GM18873 (cell line): ENCODE data around the gene OTOP2.
"Not testable (repeated sequence)": the region's sequence is repeated elsewhere in the genome, so short reads cannot be mapped to it uniquely, and the experiment has no call there.

ENCODE experiments used
- ATAC-seq: cut with Tn5 transposase; IDR thresholded peaks from one replicate; pipeline ENCODE4 v1.9.1; 2021; ENCODE audit warnings: mild to moderate bottlenecking, moderate library complexity, moderate number of reproducible peaks; ENCODE audit not compliant: unreplicated experiment, low FRiP score

OTOP2 gene

DNA sequence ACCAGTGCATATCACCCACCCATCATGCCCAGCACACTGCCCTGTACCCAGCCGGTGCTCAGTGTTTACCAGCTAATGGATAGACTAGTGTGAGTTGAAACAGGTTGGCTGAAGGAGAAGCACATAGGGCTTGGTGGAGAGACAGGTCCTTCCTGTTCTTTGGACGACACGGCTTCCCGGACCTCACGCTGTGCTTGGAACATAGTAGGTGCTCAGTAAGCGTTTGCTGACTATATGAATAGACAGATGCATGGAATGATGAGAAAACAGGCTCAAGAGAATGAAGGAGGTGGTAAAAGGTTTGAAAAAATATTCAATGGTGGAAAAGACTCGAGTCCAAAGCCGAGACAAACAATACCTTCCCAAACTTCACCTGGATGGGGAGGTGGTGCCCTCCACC, 23.9 kb upstream of the OTOP2 start:
- no peak for ATAC-seq

DNA sequence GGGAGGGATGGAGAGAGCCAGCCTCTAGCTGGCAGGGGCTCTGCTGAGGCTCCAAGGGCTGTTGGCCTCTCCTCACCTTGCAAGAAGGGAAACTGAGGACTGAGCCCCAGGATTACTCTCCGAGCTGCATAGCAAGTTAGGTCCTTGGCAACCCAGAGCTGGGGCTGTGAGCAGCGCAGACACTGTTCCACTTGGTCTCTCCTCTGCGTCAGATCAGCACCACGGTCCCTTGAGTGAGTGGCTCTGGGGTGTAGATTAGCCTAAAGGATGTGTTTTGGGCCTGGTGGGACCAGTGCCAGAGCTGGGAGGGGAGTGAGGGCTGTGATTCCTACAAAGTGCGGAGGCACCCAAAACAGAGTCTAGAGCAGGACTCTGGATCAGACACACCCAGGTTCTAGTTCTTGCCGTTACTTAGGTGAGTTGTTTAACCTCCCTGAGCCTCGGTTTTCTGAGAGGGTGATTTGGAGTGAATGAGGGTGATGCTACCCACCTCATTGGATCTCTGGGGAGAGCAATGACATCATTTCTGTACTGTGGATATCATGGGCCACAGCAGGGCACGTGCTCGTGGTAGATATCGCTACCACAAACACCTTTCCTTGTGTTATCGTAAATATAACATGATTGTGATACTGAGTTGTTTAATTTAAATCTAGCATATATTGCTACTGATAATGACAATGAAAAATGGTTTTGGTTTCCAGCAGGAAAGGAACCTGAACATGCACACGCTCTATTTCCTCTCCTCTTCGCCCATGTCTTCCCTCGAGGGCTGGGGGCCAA, 22.5 kb upstream of the OTOP2 start:
- ATAC-seq = no peak

DNA sequence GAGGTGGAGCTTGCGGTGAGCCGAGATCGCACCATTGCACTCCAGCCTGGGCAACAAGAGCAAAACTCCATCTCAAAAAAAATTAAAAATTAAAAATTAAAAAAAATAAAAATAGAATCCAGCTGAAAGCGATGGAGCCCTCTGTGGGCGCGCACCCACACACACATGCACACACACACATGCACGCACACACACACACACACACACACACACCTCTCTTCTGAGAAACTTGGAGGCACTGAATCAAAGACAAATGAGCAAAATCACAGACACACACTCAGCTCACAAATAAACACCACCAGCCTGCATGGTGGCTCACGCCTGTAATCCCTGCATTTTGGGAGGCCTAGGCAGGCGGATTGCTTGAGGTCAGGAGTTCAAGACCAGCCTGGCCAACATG, 21.0 kb upstream of the OTOP2 start:
- ATAC-seq = no peak

DNA sequence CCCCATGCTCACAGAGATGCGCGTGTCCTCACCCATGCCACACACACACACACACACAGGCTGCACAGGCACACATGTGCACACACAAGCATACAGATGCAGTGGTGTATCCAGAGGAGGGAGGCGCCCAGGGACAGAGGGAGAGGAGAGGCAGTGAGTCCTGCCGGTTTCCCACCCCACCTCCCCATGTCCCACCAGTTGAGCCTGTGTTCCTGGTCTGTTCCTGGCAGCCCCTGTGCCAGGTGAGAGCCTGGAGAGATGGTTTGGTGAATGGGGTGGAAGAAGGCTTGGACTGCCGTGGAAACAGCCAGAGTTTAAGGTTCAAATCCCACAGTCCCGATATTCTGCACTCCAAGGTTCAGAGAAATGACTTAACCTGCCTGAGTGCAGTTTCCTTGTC, 20.4 kb upstream of the OTOP2 start:
- no peak for ATAC-seq

DNA sequence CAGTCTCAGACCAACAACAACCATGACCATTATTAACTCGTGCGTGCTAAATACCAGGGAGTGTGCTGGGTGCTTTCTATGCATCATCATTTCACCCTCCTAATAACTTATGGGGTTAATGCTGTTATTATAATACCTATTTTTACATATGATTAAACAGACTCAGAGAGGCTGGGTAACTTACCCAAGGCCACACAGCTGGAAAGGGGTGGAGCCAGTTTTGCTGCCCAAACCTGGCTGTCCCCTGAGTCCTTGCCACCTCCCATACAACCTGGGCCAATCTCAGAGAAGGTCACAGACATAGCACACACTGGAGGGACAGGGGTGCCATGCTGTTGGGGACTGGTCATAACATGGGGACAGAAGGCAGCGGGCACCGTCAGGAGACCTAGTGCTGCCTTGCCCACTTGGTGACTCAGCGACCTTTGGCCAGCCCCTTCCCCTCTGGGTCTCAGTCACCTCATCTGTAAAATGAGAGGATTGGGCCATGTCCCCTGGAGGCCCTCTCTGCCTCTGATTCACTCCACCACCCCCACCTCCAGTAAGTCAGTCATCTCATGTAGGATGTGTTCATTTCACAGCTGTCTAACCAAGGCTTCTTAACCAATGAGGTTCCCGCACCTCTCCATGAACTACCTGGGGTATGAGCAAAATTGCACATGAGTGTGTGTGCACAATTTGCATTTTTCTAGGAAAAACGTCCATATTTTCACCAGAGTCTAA, 19.2 kb upstream of the OTOP2 start:
- ATAC-seq = no peak

DNA sequence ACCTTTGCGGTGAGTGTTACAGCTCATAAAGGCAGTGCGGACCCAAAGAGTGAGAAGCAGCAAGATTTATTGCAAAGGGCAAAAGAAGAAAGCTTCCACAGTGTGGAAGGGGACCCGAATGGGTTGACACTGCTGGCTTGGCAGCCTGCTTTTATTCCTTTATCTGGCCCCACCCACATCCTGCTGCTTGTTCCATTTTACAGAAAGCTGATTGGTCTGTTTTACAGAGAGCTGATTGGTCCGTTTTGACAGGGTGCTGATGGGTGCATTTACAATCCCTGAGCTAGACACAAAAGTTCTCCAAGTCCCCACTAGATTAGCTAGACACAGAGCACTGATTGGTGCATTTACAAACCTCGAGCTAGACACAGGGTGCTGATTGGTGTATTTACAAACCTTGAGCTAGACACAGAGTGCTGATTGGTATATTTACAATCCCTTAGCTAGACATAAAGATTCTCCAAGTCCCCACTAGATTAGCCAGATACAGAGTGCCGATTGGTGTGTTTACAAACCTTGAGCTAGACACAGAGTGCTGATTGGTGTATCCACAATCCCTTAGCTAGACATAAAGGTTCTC, 17.8 kb upstream of the OTOP2 start:
- ATAC-seq = not testable (repeated sequence)

DNA sequence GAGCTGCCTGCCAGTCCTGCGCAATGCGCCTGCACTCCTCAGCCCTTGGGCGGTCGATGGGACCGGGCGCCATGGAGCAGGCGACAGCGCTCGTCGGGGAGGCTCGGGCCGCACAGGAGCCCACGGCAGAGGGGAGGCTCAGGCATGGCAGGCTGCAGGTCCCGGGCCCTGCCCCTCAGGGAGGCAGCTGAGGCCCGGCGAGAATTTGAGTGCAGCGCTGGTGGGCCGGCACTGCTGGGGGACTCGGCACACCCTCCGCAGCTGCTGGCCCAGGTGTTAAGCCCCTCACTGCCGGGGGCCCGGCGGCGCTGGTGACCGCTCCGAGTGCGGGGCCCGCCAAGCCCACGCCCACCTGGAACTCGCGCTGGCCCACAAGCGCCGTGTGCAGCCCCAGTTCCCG, 17.1 kb upstream of the OTOP2 start:
- no peak for ATAC-seq

DNA sequence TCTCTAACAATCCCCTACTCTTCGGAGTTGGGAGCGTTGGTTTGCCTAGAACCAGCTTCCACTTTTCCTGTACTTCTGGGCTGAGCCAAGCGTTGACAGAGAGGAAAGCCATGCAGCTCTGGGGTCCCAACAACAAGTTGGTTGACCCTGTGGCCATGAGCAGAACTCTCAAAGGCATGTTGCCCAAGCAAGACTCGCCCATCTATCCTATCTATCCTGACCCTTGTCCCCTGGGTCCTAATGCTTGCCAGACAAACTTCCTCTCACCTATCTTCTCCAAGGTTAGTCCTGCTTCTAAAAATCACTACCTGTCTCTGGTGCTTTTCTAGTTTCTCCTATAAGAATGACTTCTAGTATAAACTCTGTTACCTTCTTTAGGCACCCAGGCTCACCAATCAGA, 15.0 kb upstream of the OTOP2 start:
- not testable (repeated sequence) for ATAC-seq

DNA sequence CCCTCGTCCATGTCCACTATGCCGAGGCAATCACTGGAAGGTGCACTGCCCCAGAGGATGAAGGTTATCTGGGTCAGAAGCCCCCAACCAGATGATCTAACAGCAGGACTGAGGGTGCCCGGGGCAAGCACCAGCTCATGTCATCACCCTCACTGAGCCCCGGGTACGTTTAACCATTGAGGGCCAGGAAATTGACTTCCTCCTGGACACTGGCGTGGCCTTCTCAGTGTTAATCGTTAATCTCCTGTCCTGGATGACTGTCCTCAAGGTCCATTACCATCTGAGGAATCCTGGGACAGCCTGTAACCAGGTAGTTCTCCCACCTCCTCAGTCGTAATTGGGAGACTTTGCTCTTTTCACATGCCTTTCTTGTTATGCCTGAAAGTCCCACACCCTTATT, 12.7 kb upstream of the OTOP2 start:
- not testable (repeated sequence) for ATAC-seq

DNA sequence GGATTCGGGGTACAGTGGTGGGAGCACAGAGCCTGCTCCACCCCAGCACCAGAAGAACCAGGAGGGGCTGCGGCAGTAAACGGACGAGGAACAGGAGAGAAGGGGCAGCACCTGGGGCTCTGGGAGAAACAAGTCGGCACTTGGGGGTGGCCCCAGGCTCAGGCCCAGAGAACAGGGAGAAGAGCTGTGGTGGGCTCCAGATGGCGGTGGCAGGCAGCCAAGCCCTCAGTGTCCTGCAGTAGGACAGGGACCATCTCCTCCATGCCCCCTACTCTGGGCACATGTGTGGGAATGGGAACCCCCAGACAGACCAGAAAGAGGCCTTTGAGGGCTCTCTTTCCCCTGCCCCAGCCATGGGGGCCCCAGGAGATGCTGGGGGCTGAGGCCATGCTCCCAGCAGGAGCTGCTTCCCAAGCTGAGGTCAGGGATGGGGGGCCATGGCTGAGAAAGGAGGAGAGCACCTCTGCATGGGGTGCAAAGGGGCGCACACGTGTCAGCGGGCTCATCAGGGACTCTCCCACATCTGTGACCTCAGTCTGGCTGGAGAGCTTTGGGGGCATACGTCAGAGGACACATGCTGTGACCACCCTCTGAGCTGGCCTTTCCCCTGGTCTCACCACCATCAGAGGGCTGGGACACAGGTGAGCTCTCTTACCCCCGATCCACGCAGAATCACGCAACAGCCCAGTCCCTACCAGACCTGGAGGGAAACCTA, 7.8 kb upstream of the OTOP2 start:
- ATAC-seq = no peak

DNA sequence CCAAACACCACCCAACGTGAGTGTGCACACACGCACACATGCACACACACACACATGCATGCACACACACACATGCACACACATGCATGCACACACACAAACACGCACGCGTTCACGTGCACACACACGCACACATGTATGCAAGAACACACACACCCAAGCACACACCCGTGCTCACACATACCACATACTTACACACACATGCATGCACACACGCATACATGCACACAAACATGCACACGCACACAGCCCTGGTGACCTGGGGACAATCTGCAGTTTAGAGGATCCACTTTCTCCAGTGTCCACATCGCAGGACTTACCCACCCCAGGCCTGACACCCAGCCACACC, 7.2 kb upstream of the OTOP2 start:
- no peak for ATAC-seq

DNA sequence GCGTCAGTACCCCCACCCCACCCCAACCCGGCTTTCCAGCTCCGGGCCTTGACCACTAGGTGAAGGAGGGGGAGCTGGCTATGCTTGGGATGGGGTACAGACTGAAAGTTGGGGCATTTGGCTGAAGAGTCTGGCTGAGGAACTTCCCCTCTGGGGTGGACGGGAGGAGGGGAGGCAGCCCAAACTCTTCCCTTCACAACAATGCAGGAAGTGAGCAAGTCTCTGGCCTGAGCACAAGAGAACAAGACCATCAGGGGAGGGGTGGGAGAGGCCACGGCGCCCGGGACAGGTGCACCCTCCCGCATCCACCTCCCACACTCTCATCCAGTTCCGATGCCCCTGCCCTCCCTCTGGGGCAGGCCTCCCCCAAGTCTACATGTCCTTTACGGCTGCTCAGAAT, 6.6 kb upstream of the OTOP2 start:
- ATAC-seq = no peak

DNA sequence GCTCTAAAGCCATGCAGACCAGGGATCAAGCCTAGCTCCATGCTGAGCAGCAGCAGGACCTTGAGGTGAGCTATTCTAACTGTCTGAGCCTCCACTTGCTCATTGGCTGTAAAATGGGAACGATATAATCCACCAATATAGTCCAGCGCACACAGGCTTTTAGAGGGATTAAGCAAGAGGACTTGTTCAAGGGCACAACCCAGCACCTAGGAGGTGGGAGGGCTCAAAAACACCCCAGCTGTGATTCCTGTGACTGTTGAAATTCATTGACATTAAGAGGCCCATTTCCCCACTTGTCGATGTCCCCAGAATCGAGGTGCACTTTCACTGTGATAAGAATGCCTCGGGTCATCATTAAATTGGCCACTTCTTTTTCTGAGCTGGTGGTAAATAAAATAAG, 5.2 kb upstream of the OTOP2 start:
- no peak for ATAC-seq

DNA sequence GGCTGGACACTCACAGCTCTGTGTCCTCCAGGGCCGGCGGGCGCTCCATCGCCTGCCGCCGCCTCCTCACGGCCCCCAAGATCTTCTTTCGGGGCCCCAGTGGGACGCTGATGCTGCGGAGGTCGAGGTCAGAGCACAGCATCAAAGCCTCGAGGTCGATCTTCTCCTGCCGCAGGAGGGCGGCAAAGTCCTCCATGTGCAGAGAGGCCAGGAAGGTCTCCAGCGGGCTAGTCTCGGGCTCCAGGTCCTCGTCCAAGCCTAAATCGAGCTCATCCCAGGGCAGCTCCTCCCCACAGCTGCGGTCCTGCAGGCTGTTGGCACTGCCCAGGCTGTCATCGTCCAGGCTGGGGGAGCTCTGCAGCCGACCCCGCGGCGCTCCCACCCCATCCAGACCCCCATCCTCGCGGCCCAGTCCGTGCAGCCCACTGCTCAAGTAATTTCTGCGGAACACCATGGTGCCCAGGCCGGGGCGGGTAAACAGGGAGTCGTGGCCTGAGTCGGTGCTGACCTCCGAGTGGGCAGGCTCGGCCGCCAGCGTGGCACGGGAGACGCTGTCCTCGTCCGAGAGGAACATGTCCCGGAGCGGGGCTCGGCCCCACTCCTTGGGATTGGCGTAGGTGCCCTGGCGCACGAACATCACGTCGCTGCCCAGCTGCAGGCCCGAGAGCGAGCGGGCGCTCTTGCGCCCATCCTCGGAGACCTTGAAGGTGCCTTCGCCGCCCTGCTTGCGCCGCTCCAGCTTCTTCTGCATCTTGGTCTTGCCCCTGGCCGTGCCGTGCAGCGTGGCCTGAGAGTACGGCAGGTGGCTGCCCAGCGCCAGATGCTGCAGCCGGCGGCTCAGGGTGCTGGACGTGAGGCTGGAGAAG, 4.4 kb upstream of the OTOP2 start:
- no peak for ATAC-seq

DNA sequence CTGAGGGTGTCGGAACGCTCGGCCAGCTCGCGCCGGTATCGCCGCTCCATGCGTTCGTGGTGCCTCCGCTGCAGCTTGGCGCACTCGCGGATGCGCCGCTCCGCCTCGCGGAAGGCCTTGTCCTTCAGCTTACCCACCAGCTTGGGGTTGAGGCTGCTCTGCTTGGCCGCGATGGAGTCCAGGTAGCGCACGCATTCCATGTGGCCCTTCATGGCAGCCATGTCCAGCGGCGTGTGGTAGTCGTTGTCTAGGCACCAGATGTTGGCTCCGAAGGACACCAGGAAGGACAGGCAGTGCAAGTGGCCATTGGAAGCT, 3.8 kb upstream of the OTOP2 start:
- ATAC-seq = no peak

DNA sequence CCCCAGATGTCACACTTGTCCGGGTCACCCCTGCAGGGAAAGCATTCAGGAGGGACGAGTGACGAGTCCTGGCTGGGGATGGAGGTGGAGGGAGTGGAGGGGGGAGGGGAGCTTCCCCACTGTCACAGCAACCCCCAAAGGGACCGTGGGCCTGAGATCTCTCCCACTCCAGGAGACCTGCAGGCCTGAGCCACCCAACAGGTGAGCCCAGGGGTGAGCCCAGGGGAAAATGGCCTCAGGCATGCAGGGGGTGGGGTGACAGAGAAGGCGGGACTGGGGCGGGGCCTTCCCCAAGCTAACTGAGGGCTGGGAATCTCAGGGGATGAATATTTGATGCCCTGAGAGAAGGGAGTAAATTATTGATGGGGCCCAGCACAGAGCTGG, 3.4 kb upstream of the OTOP2 start:
- ATAC-seq = no peak

DNA sequence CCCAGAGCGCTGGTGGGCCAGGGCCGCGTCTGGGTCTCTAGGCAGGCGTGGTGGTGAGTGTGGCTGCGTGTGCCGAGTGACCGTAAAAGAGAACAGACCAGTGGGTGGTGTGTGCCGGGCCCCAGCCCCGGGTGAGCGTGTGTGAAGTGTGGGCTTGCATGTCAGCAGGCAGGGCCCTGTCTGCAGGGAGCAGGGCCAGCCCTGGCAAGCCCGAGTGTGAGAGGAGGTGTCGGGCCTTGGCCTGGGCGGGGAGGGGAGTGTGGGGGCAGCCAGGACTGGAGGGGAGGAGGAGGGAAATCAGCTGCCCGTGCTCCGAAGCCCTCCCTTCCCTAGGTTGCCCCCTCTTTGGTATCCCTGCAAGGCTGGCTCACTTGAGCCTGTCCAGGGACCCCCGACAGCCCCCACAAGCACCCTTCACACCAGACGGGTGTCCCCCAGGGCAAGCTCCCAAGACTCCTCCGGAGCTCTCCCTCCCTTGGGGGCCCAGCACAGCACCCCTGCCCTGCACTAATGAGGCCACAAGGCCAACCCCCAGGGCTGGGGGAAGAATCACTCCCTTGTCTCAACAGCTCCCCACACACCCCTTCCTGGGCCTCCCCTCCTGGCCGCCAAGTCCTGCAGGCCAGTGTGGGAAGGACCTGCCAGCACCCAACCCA, 2.9 kb upstream of the OTOP2 start:
- ATAC-seq = no peak

DNA sequence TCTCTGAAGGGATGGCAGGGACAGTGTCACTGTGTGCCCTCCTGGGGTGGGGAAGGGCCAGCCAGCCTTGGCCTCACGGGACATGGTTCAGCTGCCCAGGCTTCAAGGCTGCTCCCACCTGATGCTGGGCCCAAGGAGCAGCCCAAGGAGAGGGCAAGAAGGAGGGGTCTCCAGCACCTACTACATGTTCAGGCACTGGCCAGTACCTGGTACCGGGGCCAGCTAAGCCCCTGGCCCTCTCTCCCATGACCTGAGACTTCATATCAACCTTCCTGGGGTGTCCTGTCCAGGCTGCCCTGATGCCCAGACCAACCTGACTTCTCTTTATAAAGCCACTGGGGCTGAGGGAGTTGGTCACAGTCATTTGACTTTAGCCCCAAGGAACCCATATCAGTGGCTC, 2.3 kb upstream of the OTOP2 start:
- ATAC-seq = no peak

DNA sequence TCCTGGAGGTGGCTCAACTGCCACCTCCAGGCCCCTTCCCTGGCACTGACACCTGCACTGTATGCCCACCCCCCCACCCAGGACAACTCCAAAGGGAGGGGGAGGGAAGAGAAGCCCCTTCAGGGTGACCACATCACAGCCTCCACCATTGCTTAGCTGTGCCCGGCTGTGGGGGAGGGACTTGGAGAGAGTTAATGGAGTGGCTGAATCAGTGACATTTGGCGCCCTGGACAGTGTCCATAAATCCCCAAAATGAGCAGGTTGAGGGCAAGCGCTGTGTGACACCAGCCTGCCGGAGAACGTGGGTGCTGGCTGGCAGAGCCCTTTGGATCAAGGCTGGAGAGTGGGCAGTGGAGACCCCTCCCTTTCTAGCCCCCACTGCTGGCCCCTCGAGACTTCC, 1.9 kb upstream of the OTOP2 start:
- ATAC-seq = no peak
